Measurements from ENCODE around the gene AKIRIN2.

Gene AKIRIN2

DNA sequence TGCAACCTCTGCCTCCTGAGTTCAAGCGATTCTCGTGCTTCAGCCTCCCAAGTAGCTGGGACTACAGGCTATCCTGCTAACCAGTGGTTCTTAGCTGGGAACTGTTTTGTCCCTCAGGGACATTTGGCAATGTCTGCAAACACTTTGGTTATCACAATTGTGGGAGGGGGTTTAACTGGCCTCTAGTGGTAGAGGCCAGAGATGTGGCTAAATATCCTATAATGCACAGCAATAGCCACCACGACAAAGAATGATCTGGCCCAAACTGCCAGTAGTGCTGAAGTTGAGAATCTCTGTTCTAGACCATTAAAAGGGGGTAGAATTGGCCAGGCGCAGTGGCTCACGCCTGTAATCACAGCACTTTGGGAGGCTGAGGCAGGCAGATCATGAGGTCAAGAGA lies 28.8 kb downstream of the AKIRIN2 start:
- TF ChIP-seq, protein P1, sequence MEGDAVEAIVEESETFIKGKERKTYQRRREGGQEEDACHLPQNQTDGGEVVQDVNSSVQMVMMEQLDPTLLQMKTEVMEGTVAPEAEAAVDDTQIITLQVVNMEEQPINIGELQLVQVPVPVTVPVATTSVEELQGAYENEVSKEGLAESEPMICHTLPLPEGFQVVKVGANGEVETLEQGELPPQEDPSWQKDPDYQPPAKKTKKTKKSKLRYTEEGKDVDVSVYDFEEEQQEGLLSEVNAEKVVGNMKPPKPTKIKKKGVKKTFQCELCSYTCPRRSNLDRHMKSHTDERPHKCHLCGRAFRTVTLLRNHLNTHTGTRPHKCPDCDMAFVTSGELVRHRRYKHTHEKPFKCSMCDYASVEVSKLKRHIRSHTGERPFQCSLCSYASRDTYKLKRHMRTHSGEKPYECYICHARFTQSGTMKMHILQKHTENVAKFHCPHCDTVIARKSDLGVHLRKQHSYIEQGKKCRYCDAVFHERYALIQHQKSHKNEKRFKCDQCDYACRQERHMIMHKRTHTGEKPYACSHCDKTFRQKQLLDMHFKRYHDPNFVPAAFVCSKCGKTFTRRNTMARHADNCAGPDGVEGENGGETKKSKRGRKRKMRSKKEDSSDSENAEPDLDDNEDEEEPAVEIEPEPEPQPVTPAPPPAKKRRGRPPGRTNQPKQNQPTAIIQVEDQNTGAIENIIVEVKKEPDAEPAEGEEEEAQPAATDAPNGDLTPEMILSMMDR (IDR thresholded peaks at IDR 0.05; ENCODE audit: insufficient read depth, low read length): no peak
- TF ChIP-seq, protein P2, sequence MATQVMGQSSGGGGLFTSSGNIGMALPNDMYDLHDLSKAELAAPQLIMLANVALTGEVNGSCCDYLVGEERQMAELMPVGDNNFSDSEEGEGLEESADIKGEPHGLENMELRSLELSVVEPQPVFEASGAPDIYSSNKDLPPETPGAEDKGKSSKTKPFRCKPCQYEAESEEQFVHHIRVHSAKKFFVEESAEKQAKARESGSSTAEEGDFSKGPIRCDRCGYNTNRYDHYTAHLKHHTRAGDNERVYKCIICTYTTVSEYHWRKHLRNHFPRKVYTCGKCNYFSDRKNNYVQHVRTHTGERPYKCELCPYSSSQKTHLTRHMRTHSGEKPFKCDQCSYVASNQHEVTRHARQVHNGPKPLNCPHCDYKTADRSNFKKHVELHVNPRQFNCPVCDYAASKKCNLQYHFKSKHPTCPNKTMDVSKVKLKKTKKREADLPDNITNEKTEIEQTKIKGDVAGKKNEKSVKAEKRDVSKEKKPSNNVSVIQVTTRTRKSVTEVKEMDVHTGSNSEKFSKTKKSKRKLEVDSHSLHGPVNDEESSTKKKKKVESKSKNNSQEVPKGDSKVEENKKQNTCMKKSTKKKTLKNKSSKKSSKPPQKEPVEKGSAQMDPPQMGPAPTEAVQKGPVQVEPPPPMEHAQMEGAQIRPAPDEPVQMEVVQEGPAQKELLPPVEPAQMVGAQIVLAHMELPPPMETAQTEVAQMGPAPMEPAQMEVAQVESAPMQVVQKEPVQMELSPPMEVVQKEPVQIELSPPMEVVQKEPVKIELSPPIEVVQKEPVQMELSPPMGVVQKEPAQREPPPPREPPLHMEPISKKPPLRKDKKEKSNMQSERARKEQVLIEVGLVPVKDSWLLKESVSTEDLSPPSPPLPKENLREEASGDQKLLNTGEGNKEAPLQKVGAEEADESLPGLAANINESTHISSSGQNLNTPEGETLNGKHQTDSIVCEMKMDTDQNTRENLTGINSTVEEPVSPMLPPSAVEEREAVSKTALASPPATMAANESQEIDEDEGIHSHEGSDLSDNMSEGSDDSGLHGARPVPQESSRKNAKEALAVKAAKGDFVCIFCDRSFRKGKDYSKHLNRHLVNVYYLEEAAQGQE (IDR thresholded peaks at IDR 0.05; ENCODE audit: insufficient replicate concordance, low read depth): no peak
- TF ChIP-seq GABPA (IDR thresholded peaks at IDR 0.05; ENCODE audit: low read depth) (no peak), POLR2AphosphoS5 (IDR thresholded peaks at IDR 0.05; ENCODE audit: low read depth) (no peak), SPI1 (IDR thresholded peaks at IDR 0.05; ENCODE audit: borderline replicate concordance, low read depth) (no peak)
- no peak for DNase-seq (ENCODE audit: low read depth in 1 of 2, low spot score in 1 of 2)
- Histone ChIP-seq H3K4me3 (replicated peaks; ENCODE audit: insufficient read depth, low read length) (no peak overlapping the region), H3K27ac (replicated peaks) (no peak overlapping the region), H3K27me3 (ENCODE audit: insufficient read depth, poor library complexity, severe bottlenecking) (no peaks in the 10 kb centered on the region)

DNA sequence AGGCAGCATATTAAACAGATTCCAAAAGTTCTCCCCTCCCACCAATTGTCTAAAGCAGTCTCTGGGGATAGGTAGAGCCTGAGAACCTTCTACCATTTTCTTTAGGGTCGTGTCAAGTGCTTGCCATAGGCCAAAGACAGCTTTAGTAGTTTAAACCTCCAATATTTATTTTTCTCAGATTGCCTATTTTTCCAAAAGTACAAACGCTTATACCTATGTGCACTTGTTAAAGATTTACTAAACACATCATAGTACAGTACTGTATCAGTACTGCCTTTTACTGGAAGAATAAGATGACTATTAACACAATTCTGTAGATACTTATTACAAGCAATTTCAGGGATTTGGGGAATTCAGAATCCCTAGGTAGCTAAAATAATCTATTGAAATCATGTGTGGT lies 29.4 kb downstream of the AKIRIN2 start:
- no peak overlapping the region for H3K4me3 ChIP-seq (replicated peaks; ENCODE audit: insufficient read depth, low read length)
- H3K27me3 ChIP-seq (ENCODE audit: insufficient read depth, poor library complexity, severe bottlenecking): no peaks in the 10 kb centered on the region
- H3K27ac ChIP-seq (replicated peaks): peak overlapping the region; percentile 49
- no peak for DNase-seq (ENCODE audit: low read depth in 1 of 2, low spot score in 1 of 2)
- no peak for TF ChIP-seq POLR2AphosphoS5 (IDR thresholded peaks at IDR 0.05; ENCODE audit: low read depth)
- TF ChIP-seq SPI1 (IDR thresholded peaks at IDR 0.05; ENCODE audit: borderline replicate concordance, low read depth): no peak
- TF ChIP-seq GABPA (IDR thresholded peaks at IDR 0.05; ENCODE audit: low read depth): no peak
- TF ChIP-seq, protein P2 (IDR thresholded peaks at IDR 0.05; ENCODE audit: insufficient replicate concordance, low read depth): no peak
- TF ChIP-seq, protein P1 (IDR thresholded peaks at IDR 0.05; ENCODE audit: insufficient read depth, low read length): no peak

DNA sequence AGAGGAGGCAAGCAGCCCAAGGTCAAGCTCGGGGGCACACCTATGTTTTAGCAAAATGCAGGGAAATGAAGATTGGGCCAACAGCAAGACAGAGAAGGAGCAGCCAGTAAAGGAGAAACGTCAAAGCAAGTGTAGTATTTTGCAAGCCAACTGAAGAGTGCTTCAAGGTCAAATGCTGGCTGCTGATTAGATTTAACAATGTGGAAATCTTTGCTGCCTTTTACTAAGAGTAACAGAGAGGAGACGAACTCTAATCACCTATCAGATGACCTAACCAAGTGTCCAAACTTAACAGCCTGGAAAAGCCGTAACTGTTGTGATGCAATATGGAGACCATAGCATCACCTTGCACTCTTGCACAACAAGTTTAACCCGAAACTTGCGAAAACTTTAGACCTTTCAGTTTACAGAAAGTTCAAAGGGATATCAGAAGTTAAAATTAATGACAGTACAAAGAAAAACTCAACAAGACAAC lies 30.4 kb downstream of the AKIRIN2 start:
- peak; percentile 53 to 56 for DNase-seq (ENCODE audit: low read depth in 1 of 2, low spot score in 1 of 2)
- H3K27ac ChIP-seq (replicated peaks): peak overlapping the region; percentile 49

DNA sequence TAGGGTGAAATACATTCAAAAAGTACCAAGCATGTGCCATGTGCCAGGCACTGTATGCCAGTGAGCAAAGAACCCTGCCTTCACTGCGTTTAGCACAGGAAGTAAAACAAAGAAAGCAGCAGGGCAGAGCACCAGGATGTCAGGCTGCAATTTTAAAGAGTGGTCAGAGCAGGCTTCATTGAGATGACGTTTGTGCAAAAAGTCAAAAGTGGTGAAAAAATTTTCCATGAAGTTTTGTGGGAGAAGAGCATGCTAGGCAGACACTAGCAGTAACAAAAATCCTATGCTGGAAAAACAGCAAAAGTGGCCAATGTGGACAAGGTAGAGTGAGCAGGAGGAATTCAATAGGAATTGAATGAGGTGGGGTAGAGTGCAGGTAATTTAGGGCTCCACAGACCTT lies 31.3 kb downstream of the AKIRIN2 start:
- no peak for DNase-seq (ENCODE audit: low read depth in 1 of 2, low spot score in 1 of 2)
- Histone ChIP-seq H3K4me3 (replicated peaks; ENCODE audit: insufficient read depth, low read length) (no peak overlapping the region), H3K27ac (replicated peaks) (peak overlapping the region; percentile 49), H3K27me3 (ENCODE audit: insufficient read depth, poor library complexity, severe bottlenecking) (no peaks in the 10 kb centered on the region)
- TF ChIP-seq, protein P2 (IDR thresholded peaks at IDR 0.05; ENCODE audit: insufficient replicate concordance, low read depth): no peak
- no peak for TF ChIP-seq GABPA (IDR thresholded peaks at IDR 0.05; ENCODE audit: low read depth)

More for the DNA sequence above, 30.4 kb downstream of the AKIRIN2 start:
- Histone ChIP-seq H3K4me3 (replicated peaks; ENCODE audit: insufficient read depth, low read length) (no peak overlapping the region), H3K27me3 (ENCODE audit: insufficient read depth, poor library complexity, severe bottlenecking) (no peaks in the 10 kb centered on the region)
- TF ChIP-seq GABPA (IDR thresholded peaks at IDR 0.05; ENCODE audit: low read depth) (no peak), SPI1 (IDR thresholded peaks at IDR 0.05; ENCODE audit: borderline replicate concordance, low read depth) (no peak), POLR2AphosphoS5 (IDR thresholded peaks at IDR 0.05; ENCODE audit: low read depth) (peak; percentile 25; the same call in 1 of the 2 replicates)
